ENCODE data around the gene PHF2. TPM values are rescaled to one million over a fixed set of nuclear protein-coding genes. Genes with fewer than 3 reads are reported as not detected.
"Not testable (repeated sequence)": the region's sequence is repeated elsewhere in the genome, so short reads cannot be mapped to it uniquely, and the experiment has no call there.

The PHF2 gene
- total RNA-seq, 1 donor from 2014 or later = 40.3 TPM

DNA sequence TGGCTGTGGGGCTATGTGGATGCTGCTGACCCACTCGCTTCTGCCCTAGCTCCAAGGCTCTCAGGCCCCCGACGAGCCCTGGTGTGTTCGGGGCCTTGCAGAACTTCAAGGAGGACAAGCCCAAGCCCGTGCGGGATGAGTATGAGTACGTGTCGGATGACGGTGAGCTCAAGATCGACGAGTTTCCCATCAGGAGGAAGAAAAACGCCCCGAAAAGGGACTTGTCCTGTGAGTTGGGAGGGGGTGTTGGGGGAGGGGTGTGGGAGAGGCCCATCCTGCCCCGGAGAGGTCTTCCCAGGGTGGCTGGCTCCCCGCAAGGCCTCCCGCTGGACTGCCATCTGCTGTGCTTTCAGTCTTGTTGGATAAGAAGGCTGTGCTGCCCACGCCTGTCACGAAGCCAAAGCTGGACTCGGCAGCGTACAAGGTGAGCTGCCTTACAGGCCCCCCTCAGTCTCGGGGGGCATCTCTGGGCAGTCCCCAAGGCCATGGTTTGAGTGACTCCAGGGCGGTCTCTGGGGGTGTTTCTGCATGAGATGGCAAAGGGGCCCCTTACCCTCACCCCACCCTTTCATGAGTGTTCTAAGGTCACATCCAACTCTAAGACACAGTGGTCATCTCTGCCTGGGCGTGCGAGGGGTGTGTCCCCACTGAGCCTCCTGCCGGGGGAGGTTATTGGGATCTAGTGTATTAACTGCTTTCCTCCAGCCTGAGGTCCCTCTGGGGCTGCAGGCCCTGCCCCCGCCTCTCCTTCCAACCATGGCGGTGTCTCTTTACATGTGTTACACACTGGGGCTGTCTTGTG, 89.5 kb downstream of the PHF2 start:
- H3K4me1 Mint-ChIP-seq (ENCODE audit: unreplicated experiment) = no peaks in the 10 kb centered on the region

DNA sequence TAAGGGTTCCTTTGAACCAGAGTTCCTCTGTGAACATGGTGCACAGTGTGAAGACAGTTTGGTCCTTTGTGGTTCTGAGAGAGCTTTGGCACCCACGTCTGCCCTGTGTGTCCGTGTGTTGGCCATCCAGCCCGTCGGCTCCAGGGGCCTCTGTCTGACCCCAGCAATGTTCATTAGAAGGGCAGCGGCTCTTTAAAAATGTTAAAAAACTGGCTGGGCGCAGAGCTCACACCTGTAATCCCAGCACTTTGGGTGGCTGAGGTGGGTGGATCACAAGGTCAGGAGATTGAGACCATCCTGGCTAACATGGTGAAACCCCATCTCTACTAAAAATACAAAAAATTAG, 90.0 kb downstream of the PHF2 start:
- not testable (repeated sequence) for H3K9me3 Mint-ChIP-seq (ENCODE audit: unreplicated experiment); H3K27me3 Mint-ChIP-seq (ENCODE audit: unreplicated experiment); H3K36me3 Mint-ChIP-seq (ENCODE audit: unreplicated experiment); H3K4me3 Mint-ChIP-seq (ENCODE audit: unreplicated experiment); H3K4me1 Mint-ChIP-seq (ENCODE audit: unreplicated experiment); H3K27ac Mint-ChIP-seq (ENCODE audit: unreplicated experiment)
- DNase-seq (ENCODE audit: extremely low spot score, unreplicated experiment) = peak; percentile 78

More for the DNA sequence above, 89.5 kb downstream of the PHF2 start:
- DNase-seq (ENCODE audit: extremely low spot score, unreplicated experiment) = no peak
- H3K9me3 Mint-ChIP-seq (ENCODE audit: unreplicated experiment) = no peaks in the 10 kb centered on the region
- no peak overlapping the region for H3K27ac Mint-ChIP-seq (ENCODE audit: unreplicated experiment)
- peaks cover 2% of the 10 kb centered on the region for H3K36me3 Mint-ChIP-seq (ENCODE audit: unreplicated experiment)
- TF ChIP-seq, protein P1, sequence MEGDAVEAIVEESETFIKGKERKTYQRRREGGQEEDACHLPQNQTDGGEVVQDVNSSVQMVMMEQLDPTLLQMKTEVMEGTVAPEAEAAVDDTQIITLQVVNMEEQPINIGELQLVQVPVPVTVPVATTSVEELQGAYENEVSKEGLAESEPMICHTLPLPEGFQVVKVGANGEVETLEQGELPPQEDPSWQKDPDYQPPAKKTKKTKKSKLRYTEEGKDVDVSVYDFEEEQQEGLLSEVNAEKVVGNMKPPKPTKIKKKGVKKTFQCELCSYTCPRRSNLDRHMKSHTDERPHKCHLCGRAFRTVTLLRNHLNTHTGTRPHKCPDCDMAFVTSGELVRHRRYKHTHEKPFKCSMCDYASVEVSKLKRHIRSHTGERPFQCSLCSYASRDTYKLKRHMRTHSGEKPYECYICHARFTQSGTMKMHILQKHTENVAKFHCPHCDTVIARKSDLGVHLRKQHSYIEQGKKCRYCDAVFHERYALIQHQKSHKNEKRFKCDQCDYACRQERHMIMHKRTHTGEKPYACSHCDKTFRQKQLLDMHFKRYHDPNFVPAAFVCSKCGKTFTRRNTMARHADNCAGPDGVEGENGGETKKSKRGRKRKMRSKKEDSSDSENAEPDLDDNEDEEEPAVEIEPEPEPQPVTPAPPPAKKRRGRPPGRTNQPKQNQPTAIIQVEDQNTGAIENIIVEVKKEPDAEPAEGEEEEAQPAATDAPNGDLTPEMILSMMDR (IDR thresholded peaks at IDR 0.05) = no peak
- no peak overlapping the region for H3K4me3 Mint-ChIP-seq (ENCODE audit: unreplicated experiment)
- H3K27me3 Mint-ChIP-seq (ENCODE audit: unreplicated experiment) = no peaks in the 10 kb centered on the region

DNA sequence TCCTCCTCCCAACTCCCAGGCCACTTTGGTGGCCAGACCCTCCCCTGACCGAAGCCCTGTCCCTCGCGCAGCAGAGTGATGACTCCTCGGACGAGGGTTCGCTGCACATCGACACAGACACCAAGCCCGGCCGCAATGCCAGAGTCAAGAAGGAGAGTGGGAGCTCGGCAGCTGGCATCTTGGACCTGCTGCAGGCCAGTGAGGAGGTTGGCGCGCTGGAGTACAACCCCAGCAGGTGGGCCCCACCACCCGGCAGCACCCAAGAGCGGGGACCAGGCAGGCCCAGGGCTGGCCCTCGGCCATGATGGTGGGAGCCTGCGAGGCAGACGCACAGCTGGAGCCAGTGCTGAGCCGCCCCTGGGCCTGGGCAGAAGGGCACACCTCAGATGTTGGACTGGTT, 90.6 kb downstream of the PHF2 start:
- H3K36me3 Mint-ChIP-seq (ENCODE audit: unreplicated experiment) = peaks cover 2% of the 10 kb centered on the region
- H3K4me3 Mint-ChIP-seq (ENCODE audit: unreplicated experiment) = no peak overlapping the region
- no peak for DNase-seq (ENCODE audit: extremely low spot score, unreplicated experiment)
- no peaks in the 10 kb centered on the region for H3K9me3 Mint-ChIP-seq (ENCODE audit: unreplicated experiment)
- H3K4me1 Mint-ChIP-seq (ENCODE audit: unreplicated experiment) = no peaks in the 10 kb centered on the region
- no peak overlapping the region for H3K27ac Mint-ChIP-seq (ENCODE audit: unreplicated experiment)
- no peaks in the 10 kb centered on the region for H3K27me3 Mint-ChIP-seq (ENCODE audit: unreplicated experiment)
- TF ChIP-seq, protein P1 (IDR thresholded peaks at IDR 0.05) = no peak

DNA sequence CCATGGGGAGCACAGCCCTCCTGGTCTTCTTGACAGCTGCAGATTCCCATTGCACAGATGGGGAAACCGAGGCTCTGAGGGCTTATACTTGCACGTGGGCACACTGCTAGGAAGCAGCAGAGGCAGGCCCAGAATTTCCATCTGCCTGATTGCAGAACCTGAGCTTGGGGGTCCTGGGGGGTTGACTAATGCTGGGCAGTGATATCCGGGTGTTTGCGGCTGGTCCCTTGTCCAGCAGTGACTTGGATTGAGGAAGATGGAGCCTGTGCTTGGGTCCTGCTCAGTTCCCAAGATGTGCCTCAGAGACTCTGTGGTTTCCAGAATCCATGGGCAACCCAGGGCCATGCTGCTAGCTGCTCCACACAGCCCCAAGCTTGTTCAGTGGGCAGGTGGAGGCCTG, 91.2 kb downstream of the PHF2 start:
- Mint-ChIP-seq H3K36me3 (ENCODE audit: unreplicated experiment) (peaks cover 2% of the 10 kb centered on the region), H3K27me3 (ENCODE audit: unreplicated experiment) (no peaks in the 10 kb centered on the region), H3K4me1 (ENCODE audit: unreplicated experiment) (no peaks in the 10 kb centered on the region), H3K9me3 (ENCODE audit: unreplicated experiment) (no peaks in the 10 kb centered on the region), H3K27ac (ENCODE audit: unreplicated experiment) (no peak overlapping the region), H3K4me3 (ENCODE audit: unreplicated experiment) (no peak overlapping the region)
- DNase-seq (ENCODE audit: extremely low spot score, unreplicated experiment) = no peak
- TF ChIP-seq, protein P1 (IDR thresholded peaks at IDR 0.05) = no peak

DNA sequence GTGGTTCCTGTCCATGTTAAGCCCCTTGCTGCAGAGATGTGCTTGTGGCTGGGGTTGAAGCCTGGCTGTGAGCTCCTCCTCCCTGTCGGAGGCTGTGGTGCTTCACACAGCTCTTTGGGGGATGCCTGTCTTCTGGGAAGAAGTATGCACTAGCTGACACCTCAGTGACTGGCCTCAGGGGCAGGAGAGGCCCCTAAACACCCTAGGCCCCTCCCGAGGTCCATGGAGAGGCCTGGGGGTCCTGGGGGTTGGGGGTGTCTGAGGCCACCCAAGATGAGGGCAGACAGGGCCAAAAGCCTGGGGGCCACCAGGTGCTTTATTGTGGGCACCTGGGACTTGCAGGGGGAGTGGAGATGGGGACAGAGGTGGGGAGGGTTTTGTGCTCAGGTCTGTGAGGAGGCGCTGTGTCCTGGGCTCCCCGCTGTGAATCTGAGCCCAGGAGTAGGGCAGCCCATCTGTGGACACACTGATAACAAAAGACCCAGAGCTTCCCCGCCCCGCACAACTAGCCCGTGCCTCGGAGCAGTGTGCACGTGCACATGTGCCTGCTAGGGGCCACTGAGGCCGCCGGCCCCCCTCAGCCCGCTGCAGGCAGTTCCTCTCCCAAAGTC, 92.0 kb downstream of the PHF2 start:
- Mint-ChIP-seq H3K27ac (ENCODE audit: unreplicated experiment) (no peak overlapping the region), H3K27me3 (ENCODE audit: unreplicated experiment) (no peaks in the 10 kb centered on the region), H3K9me3 (ENCODE audit: unreplicated experiment) (no peaks in the 10 kb centered on the region), H3K36me3 (ENCODE audit: unreplicated experiment) (peaks cover 2% of the 10 kb centered on the region), H3K4me3 (ENCODE audit: unreplicated experiment) (no peak overlapping the region), H3K4me1 (ENCODE audit: unreplicated experiment) (no peaks in the 10 kb centered on the region)
- TF ChIP-seq, protein P1 (IDR thresholded peaks at IDR 0.05) = no peak
- peak; percentile 68 for DNase-seq (ENCODE audit: extremely low spot score, unreplicated experiment)

Measured in osteocyte (in vitro differentiated cells).